ENCODE measurements around the gene APOB. TPM values are rescaled to one million over a fixed set of nuclear protein-coding genes. Genes with fewer than 3 reads are reported as not detected.

Gene APOB
- polyA plus RNA-seq, 1 of the 3 experiments (the other 2 are of a cell fraction) = not detected

GRCh38 chr2:21034972-21035279 is 8.9 kb downstream of the APOB start:
- no peak overlapping the region for H3K4me2 ChIP-seq
- no peak overlapping the region for H3K4me3 ChIP-seq (ENCODE audit: low read depth in 2 of 2, low read length in 1 of 2)
- no peaks in the 10 kb centered on the region for H3K4me1 ChIP-seq (ENCODE audit: control insufficient read depth in 1 of 2, insufficient read depth in 2 of 2, low read depth in 1 of 2, low read length in 1 of 2)
- ChIA-PET POLR2A (no interaction called here), CTCF (interaction anchor here (2.4 to 2.6 kb wide), 2 partner anchors 83 to 374 kb away, joined by 12 to 13 read pairs; no protein-coding TSS in a partner anchor)
- no peaks in the 10 kb centered on the region for H3K36me3 ChIP-seq (replicated peaks in 1 of 2; ENCODE audit: control insufficient read depth in 1 of 2, insufficient read depth in 2 of 2, low read length in 1 of 2)
- H3K27me3 ChIP-seq (ENCODE audit: insufficient read depth) = no peaks in the 10 kb centered on the region
- no peaks in the 10 kb centered on the region for H3K9me2 ChIP-seq
- H3K79me2 ChIP-seq (ENCODE audit: insufficient read depth) = no peaks in the 10 kb centered on the region
- no peaks in the 10 kb centered on the region for H4K20me1 ChIP-seq (ENCODE audit: insufficient read depth)
- no peaks in the 10 kb centered on the region for H3K9me3 ChIP-seq
- H2AFZ ChIP-seq (ENCODE audit: low read depth) = no peak overlapping the region
- 31% methylated on average over 3 of the region's 3 CpGs for WGBS (ENCODE audit: low lambda C conversion rate)
- no peak for TF ChIP-seq GATA2 (CRISPR knock-in tag; IDR thresholded peaks at IDR 0.05)
- no peak for TF ChIP-seq SIN3A (IDR thresholded peaks at IDR 0.05; ENCODE audit: borderline replicate concordance, low read depth, low read length)
- no peak for TF ChIP-seq SMC3 (IDR thresholded peaks at IDR 0.05; ENCODE audit: low read depth, low read length)
- no peak for TF ChIP-seq FOSL2 (IDR thresholded peaks at IDR 0.05; ENCODE audit: borderline replicate concordance, low read depth)
- no peak for TF ChIP-seq TAF1 (IDR thresholded peaks at IDR 0.05; ENCODE audit: borderline replicate concordance, low read depth, low read length)
- TF ChIP-seq MEF2A (IDR thresholded peaks at IDR 0.05; ENCODE audit: borderline replicate concordance, low read depth) = no peak
- TF ChIP-seq NRF1 (IDR thresholded peaks at IDR 0.05; ENCODE audit: low read depth, low read length) = no peak
- no peak overlapping the region for H3K27ac ChIP-seq (ENCODE audit: low read depth in 2 of 2, low read length in 1 of 2)
- DNase-seq = no peak
- no peaks in the 10 kb centered on the region for H3F3A ChIP-seq (replicated peaks; ENCODE audit: insufficient read depth)
- H3K9ac ChIP-seq = no peak overlapping the region

GRCh38 chr2:21034156-21034971 is 9.5 kb downstream of the APOB start:
- Histone ChIP-seq H3F3A (replicated peaks; ENCODE audit: insufficient read depth) (no peaks in the 10 kb centered on the region), H3K4me2 (no peak overlapping the region), H3K79me2 (ENCODE audit: insufficient read depth) (no peaks in the 10 kb centered on the region), H3K36me3 (replicated peaks in 1 of 2; ENCODE audit: control insufficient read depth in 1 of 2, insufficient read depth in 2 of 2, low read length in 1 of 2) (no peaks in the 10 kb centered on the region), H2AFZ (ENCODE audit: low read depth) (no peak overlapping the region), H3K27ac (ENCODE audit: low read depth in 2 of 2, low read length in 1 of 2) (no peak overlapping the region), H3K27me3 (ENCODE audit: insufficient read depth) (no peaks in the 10 kb centered on the region), H3K4me3 (ENCODE audit: low read depth in 2 of 2, low read length in 1 of 2) (no peak overlapping the region), H3K9me3 (no peaks in the 10 kb centered on the region), H3K9ac (no peak overlapping the region), H4K20me1 (ENCODE audit: insufficient read depth) (no peaks in the 10 kb centered on the region), H3K4me1 (ENCODE audit: control insufficient read depth in 1 of 2, insufficient read depth in 2 of 2, low read depth in 1 of 2, low read length in 1 of 2) (no peaks in the 10 kb centered on the region), H3K9me2 (no peaks in the 10 kb centered on the region)
- TF ChIP-seq TCF12 (IDR thresholded peaks at IDR 0.05) (no peak), YY1 (IDR thresholded peaks at IDR 0.05; ENCODE audit: low read depth) (no peak), RXRA (IDR thresholded peaks at IDR 0.05; ENCODE audit: borderline replicate concordance, low read depth) (no peak), NFIC (IDR thresholded peaks at IDR 0.05; ENCODE audit: borderline replicate concordance) (no peak), SIN3A (IDR thresholded peaks at IDR 0.05; ENCODE audit: borderline replicate concordance, low read depth, low read length) (no peak), RCOR1 (IDR thresholded peaks at IDR 0.05; ENCODE audit: low read length) (no peak), GATA2 (CRISPR knock-in tag; IDR thresholded peaks at IDR 0.05) (no peak), USF2 (IDR thresholded peaks at IDR 0.05; ENCODE audit: borderline replicate concordance, low read depth, low read length) (no peak), CTCF (IDR thresholded peaks at IDR 0.05) (no peak), FOXM1 (IDR thresholded peaks at IDR 0.05; ENCODE audit: low read depth) (no peak)
- ChIA-PET POLR2A (no interaction called here), CTCF (interaction anchor here (2.4 to 3.1 kb wide), 3 partner anchors 8 to 373 kb away, joined by 12 to 23 read pairs (median 13); partner anchors contain the start of gene APOB)
- no peak for DNase-seq
- WGBS (ENCODE audit: low lambda C conversion rate) = 20% methylated on average over 4 of the region's 4 CpGs
